ENCODE results near the gene PALM.

The PALM gene

GRCh38 chr19:782878-783668, 74.3 kb downstream of the PALM start:
- DNase-seq (ENCODE audit: low read depth in 2 of 2): no peak

- no peak for DNase-seq (ENCODE audit: low read depth in 2 of 2)
These were observed 75.8 kb downstream of the PALM start for GRCh38 chr19:784541-784940.

DNA sequence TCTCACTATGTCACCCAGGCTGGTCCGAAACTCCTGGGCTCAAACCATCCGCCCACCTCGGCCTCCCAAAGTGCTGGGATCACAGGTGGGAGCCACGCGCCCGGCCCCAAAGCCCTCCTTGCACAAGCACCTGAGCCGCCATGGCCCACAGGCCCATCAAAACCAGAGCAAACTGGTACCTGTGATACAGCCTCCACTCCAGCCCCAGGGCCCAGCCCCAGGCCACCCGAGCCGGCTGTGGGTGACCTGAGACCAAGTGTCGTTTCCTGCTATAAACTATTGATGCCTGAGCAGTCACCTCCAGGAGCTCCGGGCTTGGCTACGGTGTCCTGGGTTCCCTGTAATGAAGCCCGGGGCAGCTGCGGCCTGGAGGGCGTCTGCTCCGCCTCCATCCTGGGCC, 78.8 kb downstream of the PALM start:
- DNase-seq (ENCODE audit: low read depth in 2 of 2): no peak

DNA sequence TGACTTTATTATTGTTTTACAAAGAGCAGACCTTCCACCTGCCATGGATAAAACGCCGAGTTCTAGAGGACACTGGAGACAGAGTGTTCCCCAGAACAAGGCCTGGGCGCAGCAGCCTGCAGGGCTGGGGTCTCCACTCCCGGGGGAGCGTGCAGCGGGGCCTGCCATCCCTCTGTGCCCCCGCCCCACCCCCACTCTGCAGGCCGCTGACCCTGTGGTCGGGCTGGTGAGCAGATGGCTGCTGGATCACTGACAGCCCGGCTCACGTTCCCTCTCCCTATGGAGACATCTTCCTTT, 79.9 kb downstream of the PALM start:
- DNase-seq (ENCODE audit: low read depth in 2 of 2): no peak

- no peak for DNase-seq (ENCODE audit: low read depth in 2 of 2)
These were observed 80.4 kb downstream of the PALM start for GRCh38 chr19:788983-789700.

GRCh38 chr19:789701-790060, 80.9 kb downstream of the PALM start:
- no peak for DNase-seq (ENCODE audit: low read depth in 2 of 2)

DNA sequence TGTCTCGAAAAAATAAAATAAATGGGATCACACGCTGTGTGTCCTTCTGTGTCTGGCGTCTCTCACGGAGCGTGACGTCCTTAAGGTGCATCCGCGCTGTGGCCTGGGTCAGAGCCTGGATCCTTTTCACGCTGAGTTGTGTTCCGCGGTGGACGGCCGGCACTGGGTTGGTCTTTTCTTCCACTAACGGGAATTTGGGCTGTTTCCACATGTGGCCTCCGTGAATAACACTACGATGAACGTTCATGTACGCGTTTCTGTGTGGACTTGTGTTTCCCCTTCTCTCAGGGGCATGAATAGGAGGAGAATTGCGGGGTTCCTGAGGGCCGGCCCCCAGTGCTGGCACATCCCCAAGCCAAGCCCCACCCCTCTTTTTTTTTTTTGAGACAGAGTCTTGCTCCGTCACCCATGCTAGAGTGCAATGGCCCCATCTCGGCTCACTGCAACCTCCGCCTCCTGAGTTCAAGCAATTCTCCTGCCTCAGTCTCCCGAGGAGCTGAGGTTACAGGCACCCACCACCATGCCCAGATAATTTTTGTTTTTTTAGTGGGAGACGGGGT, 82.4 kb downstream of the PALM start:
- DNase-seq (ENCODE audit: low read depth in 2 of 2): no peak

DNA sequence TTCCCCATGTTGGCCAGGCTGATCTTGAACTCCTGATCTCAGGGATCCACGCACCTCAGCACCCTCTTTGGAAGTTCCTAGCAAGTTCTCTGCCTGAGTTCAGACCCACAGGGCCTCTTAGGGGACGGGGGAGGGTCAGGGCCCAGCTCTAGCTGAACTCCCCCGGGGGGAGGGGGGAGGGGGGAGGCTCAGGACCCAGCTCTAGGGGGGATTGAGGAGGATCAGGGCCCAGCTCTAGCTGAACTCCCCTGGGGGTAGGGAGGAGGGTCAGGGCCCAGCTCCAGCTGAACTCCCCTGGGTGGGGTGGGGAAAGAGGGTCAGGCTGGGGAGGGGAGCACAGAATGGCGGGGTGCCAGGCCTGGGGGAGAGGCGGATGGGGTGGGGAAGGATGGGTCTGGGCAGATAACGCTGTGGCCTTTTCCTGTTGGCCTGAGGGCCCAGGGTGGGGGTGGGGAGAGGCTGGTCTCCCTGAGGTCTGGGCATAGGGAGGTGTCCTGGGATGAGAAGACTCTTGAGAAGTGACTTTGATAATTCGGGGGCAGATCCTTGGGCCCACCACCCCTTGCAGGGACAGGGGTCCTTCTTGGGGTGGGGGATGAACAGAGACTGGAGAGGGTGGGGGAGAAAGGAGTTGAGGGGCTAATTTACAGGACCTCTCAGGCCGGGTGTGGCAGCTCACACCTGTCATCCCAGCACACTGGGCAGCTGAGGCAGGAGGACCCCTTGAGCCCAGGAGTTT, 83.0 kb downstream of the PALM start:
- DNase-seq (ENCODE audit: low read depth in 2 of 2): no peak

- no peak for DNase-seq (ENCODE audit: low read depth in 2 of 2)
These were observed 83.7 kb downstream of the PALM start for GRCh38 chr19:792306-792885.

GRCh38 chr19:793806-794205, 85.1 kb downstream of the PALM start:
- DNase-seq (ENCODE audit: low read depth in 2 of 2): no peak

- DNase-seq (ENCODE audit: low read depth in 2 of 2): no peak
These were observed 86.4 kb downstream of the PALM start for GRCh38 chr19:795073-795611.

DNA sequence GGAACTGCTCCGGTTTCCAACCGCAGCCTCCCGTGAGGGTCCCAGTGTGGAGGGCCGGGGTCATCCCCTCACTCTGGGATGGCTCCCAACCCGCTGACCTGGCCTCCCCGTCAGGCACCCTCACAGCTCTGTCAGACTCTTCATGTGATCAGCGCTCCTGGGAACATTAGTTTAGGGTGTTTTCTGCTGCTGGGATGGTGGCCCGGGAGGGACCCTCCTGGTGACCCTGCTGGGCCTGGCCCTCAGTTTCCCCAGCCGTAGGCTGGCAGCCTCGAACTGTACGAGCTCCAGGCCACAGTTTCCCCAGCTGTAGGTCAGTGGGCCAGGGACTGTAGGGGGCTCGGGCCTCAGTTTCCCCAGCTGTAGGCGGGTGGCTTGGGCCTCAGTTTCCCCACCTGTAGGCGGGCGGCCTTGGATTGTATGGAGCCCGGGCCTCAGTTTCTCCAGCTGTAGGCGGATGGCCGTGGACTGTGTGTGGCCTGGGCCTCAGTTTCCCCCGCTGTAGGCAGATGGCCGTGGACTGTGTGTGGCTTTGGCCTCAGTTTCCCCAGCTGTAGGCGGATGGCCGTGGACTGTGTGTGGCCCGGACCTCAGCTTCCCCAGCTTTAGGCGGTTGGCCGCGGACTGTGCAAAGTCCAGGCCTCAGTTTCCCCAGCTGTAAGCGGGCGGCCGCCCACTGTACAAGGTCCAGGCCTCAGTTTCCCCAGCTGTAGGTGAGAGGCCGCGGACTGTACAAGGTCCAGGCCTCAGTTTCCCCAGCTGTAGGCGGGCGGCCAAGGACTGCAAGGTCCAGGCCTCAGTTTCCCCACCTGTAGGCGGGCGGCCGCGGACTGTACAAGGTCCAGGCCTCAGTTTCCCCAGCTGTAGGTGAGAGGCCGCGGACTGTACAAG, 87.2 kb downstream of the PALM start:
- DNase-seq (ENCODE audit: low read depth in 2 of 2): no peak

- DNase-seq (ENCODE audit: low read depth in 2 of 2): peak; percentile 99 to 100
These were observed 88.2 kb downstream of the PALM start, which contains the start of gene PTBP1 for GRCh38 chr19:796692-797527. PTBP1 (plus strand) TSS chr19:797452; CDS start chr19:797498, 46 bp downstream.
